OCI-M1 (cell line): ENCODE data around the gene RAB40B.

Source experiments
- DNase-seq: peaks from one replicate; lab custom pipeline; 2025; lab: John Stamatoyannopoulos, UW

RAB40B gene

GRCh38 chr17:82691714-82692113 lies 6.8 kb downstream of the RAB40B start:
- DNase-seq = no peak

GRCh38 chr17:82690786-82691489 lies 7.6 kb downstream of the RAB40B start:
- DNase-seq = no peak

- no peak for DNase-seq
Observed at GRCh38 chr17:82689077-82689476, 9.4 kb downstream of the RAB40B start.

DNA sequence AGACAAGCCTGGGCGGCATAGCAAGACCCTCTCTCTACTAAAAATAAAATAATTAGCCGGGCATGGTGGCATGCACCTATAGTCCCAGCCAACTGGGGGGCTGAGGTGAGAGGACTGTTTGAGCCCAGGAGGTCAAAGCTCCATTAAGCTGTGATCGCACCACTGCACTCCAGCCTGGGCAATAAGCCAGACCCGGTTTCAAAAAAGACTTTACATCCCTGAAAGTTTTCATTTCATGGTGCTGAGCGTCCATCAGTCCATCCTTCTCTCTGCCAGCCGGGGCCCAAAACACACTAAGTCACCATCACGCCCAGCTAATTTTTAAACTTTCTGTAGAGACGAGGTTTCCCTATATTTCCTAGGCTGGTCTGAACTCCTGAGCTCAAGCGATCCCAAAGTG lies 10.6 kb downstream of the RAB40B start:
- no peak for DNase-seq

- DNase-seq = no peak
Observed at GRCh38 chr17:82687375-82687861, 11.1 kb downstream of the RAB40B start.

DNA sequence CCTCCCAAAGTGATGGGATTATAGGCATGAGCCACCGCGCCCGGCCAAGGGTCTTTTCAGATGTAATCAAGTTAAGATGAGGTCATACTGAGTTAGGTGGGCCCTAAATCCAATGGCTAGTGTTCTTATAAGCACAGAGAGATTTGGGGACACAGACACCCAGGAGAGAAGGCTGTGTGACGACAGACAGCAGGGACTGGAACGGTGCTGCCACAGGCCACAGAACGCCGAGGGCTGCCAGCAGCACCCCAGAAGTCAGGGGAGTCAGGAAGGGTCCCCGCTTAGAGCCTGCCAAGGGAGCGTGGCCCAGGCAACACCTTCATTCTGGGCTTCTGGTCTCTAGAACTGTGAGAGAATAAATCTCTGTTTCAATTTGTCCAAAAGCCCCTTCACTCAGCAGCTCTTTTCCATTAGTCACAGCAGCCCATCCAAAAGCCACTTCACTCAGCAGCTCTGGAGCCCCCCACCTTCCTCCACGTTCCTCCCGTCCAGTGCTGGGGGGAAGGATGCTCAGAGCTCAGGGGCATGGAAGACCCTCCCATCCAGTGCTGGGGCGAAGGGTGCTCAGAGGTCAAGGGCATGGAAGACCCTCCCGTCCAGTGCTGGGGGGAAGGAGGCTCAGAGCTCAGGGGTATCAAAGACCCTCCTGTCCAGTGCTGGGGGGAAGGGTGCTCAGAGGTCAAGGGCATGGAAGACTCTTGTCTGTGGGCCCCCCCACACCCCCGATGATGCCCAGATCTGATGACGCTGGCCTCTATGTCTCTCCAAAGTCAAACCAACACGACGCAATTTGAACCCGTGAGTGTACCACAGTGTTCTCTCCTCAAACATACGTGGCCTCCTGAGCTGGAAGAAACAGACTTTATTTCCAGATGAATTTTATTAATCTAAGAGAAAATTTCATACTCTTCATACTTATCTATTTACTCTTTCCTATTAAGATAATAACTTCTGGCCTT lies 11.9 kb downstream of the RAB40B start:
- no peak for DNase-seq

DNA sequence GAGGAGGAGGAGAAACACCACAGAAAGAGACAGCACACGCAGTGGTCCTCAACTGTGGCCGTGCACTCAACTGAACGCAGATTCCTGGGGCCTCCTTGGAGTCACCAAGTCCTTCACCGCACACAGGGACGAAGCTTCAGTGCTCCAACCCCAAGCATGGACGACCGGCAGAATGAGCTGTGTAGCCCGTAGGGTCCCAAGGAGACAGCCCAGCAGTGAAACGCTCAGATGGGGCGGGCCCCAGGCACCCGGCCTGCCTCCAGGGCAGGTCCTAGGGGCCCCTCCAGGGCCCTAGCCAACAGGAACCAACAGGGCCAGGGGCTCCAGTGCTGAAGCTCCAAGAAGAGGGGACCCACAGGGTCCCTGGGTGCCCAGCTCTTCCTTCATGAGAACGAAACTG lies 13.2 kb downstream of the RAB40B start:
- no peak for DNase-seq

DNA sequence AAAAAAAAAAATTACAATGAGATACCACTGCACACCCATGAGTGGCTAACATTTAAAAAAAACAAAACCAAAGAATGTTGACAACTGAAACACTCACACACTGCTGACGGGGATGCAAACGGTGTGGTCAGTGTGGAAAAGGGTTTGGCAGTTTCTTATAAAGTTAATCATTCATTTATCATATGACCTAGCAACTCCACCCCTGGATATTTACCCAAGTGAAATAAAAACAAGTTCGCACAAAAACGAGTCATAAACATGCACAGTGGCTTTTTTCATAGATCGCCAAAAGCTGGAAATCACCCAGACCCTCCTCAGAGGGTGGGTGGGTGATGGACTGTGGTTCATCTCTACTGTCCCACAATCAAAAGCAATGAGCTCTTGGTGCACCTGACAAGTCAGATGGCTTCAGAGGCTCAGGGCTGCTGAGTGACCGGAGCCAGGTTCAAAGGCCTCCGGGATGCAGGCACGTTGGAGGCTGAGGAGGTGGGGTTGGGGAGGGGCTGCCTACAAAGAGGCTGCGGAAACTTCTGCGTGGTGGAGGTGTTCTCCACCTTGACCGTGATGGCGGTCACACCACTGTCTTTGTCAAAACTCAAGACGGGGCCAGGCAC lies 14.2 kb downstream of the RAB40B start:
- DNase-seq = no peak

GRCh38 chr17:82683534-82683933 lies 15.0 kb downstream of the RAB40B start:
- DNase-seq = no peak

DNA sequence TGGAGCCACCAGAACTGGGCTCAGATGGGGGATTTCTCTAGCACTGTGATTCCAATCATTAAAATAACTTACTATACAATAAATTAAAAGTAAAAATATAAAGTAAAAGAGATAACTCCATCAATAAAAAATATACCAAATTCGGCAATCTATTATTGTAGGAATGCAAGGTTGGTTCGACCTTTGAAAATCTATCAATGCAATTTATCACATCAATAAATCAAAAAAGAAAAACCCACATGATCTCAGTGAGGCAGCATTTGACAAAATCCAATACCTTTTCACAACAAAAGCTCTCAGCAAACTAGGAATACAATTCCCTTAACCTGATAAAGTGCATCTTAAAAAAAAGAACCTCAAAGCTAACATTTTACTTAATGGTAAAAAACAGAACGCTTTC lies 17.0 kb downstream of the RAB40B start:
- DNase-seq = no peak

- no peak for DNase-seq
Observed at GRCh38 chr17:82679586-82680465, 18.7 kb downstream of the RAB40B start.

- DNase-seq = no peak
Observed at GRCh38 chr17:82678265-82678891, 20.1 kb downstream of the RAB40B start.

DNA sequence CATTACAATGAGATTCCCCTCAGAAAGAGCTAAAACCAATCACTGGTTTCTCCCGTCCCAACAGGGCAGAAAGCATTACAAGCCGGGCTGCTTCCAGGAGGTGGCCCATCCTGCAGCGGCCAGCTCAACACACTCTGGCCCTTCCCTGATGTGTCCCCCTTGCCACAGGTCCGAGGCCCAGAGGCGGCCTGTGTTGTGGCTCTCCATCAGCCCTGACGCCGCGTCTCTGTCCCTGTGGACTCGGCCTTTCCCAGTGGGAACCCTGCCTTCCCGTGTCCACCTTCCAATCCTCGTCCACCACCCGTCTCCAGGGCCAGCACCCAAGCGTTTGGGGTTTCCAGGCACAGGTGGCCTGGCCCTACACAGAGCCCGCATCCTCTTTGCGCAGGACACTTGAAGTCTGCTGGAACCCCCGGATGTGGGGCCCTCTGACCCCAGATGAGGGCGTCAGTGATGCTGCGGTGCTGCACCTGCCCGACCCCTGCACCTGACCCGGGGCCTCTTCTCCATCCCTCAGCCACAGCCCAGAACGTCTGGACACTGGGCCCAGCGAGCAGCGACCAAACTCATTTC lies 21.1 kb downstream of the RAB40B start:
- DNase-seq = no peak

- no peak for DNase-seq
Observed at GRCh38 chr17:82675476-82676245, 22.8 kb downstream of the RAB40B start.

DNA sequence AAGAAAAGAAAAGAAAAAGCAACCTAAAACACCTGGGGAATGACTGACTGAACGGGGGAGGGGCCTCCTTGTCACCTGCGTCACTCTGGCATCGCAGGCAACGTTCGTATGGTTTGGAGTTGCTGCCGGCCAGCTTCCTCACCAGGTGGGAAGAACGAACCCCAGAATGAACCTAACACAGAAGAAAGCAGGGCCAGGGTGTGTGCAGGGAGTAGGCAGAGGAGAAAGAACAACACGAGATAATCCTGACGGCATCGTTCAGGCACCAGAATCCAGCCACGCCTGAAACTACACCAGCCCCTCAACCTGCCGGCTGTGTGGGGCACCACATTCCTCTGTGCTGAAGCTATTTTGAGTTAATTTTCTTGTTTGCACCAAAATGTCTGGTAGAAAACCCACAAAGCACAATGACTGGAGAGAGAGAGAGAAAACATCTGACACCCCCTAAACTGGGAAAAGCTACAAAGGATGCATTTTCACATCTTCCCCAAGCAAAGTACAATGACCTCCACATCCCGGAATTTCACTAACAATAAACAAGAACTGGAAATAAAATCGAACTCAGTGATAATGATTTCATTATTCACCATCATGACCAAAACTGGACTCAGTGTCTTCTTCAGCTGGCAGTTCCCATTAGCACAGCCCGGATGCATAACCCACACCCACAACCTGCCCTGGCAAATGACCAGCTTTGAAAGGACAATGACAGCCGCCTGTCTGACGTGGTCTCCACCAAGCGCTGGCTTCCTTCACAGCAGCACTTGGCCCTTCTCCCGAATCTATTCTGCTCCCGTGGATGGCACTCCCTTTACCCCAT lies 23.6 kb downstream of the RAB40B start:
- DNase-seq = no peak

- no peak for DNase-seq
Observed at GRCh38 chr17:82670661-82671450, 27.6 kb downstream of the RAB40B start.

- DNase-seq = peak; percentile 92
Observed at GRCh38 chr17:82668631-82669099, 29.8 kb downstream of the RAB40B start.

- DNase-seq = no peak
Observed at GRCh38 chr17:82668024-82668630, 30.4 kb downstream of the RAB40B start.
